K562 (cell line): ENCODE measurements around the gene RASIP1. TPM values are rescaled to one million over a fixed set of nuclear protein-coding genes. Genes with fewer than 3 reads are reported as not detected.

Experiments
- ATF3 ChIP-seq, 2 experiments: fragments of 450-650 bp in 1 of 2; sonication (generic) in 1 of 2; formaldehyde crosslinking in 1 of 2; IDR thresholded peaks in 1 of 2; conservative IDR thresholded peaks in 1 of 2; 2 replicates each; pipeline versions ENCODE4 v1.6.1 to v1.8.1; 2016 to 2023; ENCODE audit warnings: mild to moderate bottlenecking in 2 of 2, moderate library complexity in 2 of 2, inconsistent platforms in 1 of 2, missing genetic modification reagents in 1 of 2
- FOXA3 ChIP-seq, 2 experiments: fragments of 450-650 bp in 1 of 2; sonication (generic) in 1 of 2; formaldehyde crosslinking; IDR thresholded peaks in 1 of 2; conservative IDR thresholded peaks in 1 of 2; 2 replicates each; pipeline versions ENCODE4 v1.4.0 to v1.8.0; 2020 to 2022; ENCODE audit warnings: mild to moderate bottlenecking in 2 of 2, missing genetic modification reagents in 1 of 2
- NCOA1 ChIP-seq: fragments of 450-650 bp; IDR thresholded peaks from 2 replicates; pipeline ENCODE4 v1.6.1; 2016; ENCODE audit warnings: low read depth
- STAT5A ChIP-seq: IDR thresholded peaks from 2 replicates; pipeline ENCODE4 v1.6.1; 2012; ENCODE audit warnings: low read length, inconsistent platforms, borderline replicate concordance
- polyA plus RNA-seq, 8 experiments: library from polyadenylated mRNA; depleted of rRNA in 4 of 8; stranded (reverse) in 5 of 8; unstranded in 3 of 8; fragments of >200 nt; fragmentation: Nextera tagmentation in 2 of 8; fragmentation: Illumina TruSeq in 1 of 8; extraction: Ambion mirVana in 2 of 8; extraction: Trizol in 1 of 8; gene quantifications; 2 replicates each; pipeline versions ENCODE4 v1.2.1 to v1.2.3, GENCODE V29; 2011 to 2014; ENCODE audit warnings: inconsistent platforms in 1 of 8, missing spikeins in 1 of 8
- total RNA-seq, 7 experiments: library from RNA; depleted of rRNA in 6 of 7; stranded (reverse); fragments of >200 nt in 6 of 7; fragmentation: Illumina TruSeq in 2 of 7; extraction: Trizol in 2 of 7; gene quantifications; 2 replicates each; pipeline versions ENCODE4 v1.2.1 to v1.2.3, GENCODE V29; 2011 to 2021; ENCODE audit warnings: low replicate concordance in 1 of 7
- TF ChIP-seq, protein P1 (sequence below): fragments of 250-450 bp; sonication (Bioruptor Pico); IDR thresholded peaks from 2 replicates; pipeline ENCODE4 v1.4.0; 2020

RASIP1 gene
- total and polyA plus RNA-seq, 9 of the 15 experiments (the other 6 are each of a cell fraction or from before 2014, with no cell fraction given): 0.20 to 4.7 (median 1.5) TPM

- TF ChIP-seq STAT5A (no peak), ATF3 (IDR thresholded peaks at IDR 0.05) (peak; percentile 78), ATF3 (CRISPR knock-in tag; conservative IDR thresholded peaks at IDR 0.05) (no peak), FOXA3 (CRISPR knock-in tag; conservative IDR thresholded peaks at IDR 0.05 in 1 of 2, IDR thresholded peaks at IDR 0.05 in 1 of 2) (no peak), NCOA1 (peak; percentile 76)
- TF ChIP-seq, protein P1, sequence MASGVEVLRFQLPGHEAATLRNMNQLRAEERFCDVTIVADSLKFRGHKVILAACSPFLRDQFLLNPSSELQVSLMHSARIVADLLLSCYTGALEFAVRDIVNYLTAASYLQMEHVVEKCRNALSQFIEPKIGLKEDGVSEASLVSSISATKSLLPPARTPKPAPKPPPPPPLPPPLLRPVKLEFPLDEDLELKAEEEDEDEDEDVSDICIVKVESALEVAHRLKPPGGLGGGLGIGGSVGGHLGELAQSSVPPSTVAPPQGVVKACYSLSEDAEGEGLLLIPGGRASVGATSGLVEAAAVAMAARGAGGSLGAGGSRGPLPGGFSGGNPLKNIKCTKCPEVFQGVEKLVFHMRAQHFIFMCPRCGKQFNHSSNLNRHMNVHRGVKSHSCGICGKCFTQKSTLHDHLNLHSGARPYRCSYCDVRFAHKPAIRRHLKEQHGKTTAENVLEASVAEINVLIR (CRISPR knock-in tag): 0 out of 2 replicates have a peak, but pooled peaks have one; percentile 48
Measured at GRCh38 chr19:48726556-48726955, 13.9 kb downstream of the RASIP1 start (continued).
